Prostate gland (tissue), 2 donors: Measurements from ENCODE around the gene CLIP4.

Experiments used
- CTCF ChIP-seq, 4 experiments: fragments of 200-600 bp in 2 of 4; fragments of 450-650 bp in 2 of 4; sonication (generic) in 2 of 4; IDR thresholded peaks; 1 replicate in 3 of 4; 2 replicates in 1 of 4; pipeline ENCODE4 v1.5.1; 2016 to 2019; ENCODE audit warnings: antibody characterized with exemption in 4 of 4, mild to moderate bottlenecking in 2 of 4, moderate library complexity in 2 of 4
- POLR2A ChIP-seq: fragments of 450-650 bp; IDR thresholded peaks from one replicate; pipeline ENCODE4 v1.6.1; 2016; ENCODE audit warnings: antibody characterized with exemption, mild to moderate bottlenecking

GRCh38 chr2:29166242-29167039 lies 51.2 kb downstream of the CLIP4 start:
- TF ChIP-seq POLR2A (no peak), CTCF (IDR thresholded peaks at IDR 0.05) (no peak)
